Stimulated activated CD8-positive, alpha-beta memory T cell treated with anti-CD3 and anti-CD28 coated beads, Interleukin-12 subunit alpha, Interleukin-12 subunit beta, amount 100 ng/mL, for 1 hour (primary cell): Measurements from ENCODE around the gene RECK.
"Not testable (repeated sequence)": the region's sequence is repeated elsewhere in the genome, so short reads cannot be mapped to it uniquely, and the experiment has no call there.

Experiments used
- DNase-seq: peaks from one replicate; pipeline ENCODE4 v3.0.0-alpha.2; 2020; ENCODE audit warnings: low read depth

RECK gene

GRCh38 chr9:36036780-36037548 is at the start of gene RECK:
RECK (plus strand) TSS chr9:36036913; CDS start chr9:36036999, 86 bp downstream.
- DNase-seq: peak; percentile 74

- DNase-seq: no peak
Measured at GRCh38 chr9:35990155-35990554, 46.6 kb upstream of the RECK start.

- not testable (repeated sequence) for DNase-seq
Measured at GRCh38 chr9:35993136-35993535, 43.6 kb upstream of the RECK start.

GRCh38 chr9:35993976-35994720 is 42.6 kb upstream of the RECK start:
- no peak for DNase-seq

GRCh38 chr9:35994959-35995358 is 41.8 kb upstream of the RECK start:
- no peak for DNase-seq

GRCh38 chr9:35996358-35996970 is 40.2 kb upstream of the RECK start:
- DNase-seq: no peak

GRCh38 chr9:35997016-35997415 is 39.7 kb upstream of the RECK start:
- not testable (repeated sequence) for DNase-seq

GRCh38 chr9:35998333-35998732 is 38.4 kb upstream of the RECK start:
- no peak for DNase-seq

- no peak for DNase-seq
Measured at GRCh38 chr9:36005891-36006290, 30.8 kb upstream of the RECK start.

- no peak for DNase-seq
Measured at GRCh38 chr9:36006549-36007315, 30.0 kb upstream of the RECK start.

- no peak for DNase-seq
Measured at GRCh38 chr9:36007316-36007708, 29.4 kb upstream of the RECK start.

- DNase-seq: no peak
Measured at GRCh38 chr9:36007852-36008251, 28.9 kb upstream of the RECK start.

- peak; percentile 55 for DNase-seq
Measured at GRCh38 chr9:36008774-36009300, 27.9 kb upstream of the RECK start.

GRCh38 chr9:36011379-36011778 is 25.3 kb upstream of the RECK start:
- DNase-seq: no peak

GRCh38 chr9:36017278-36017677 is 19.4 kb upstream of the RECK start:
- no peak for DNase-seq

GRCh38 chr9:36018129-36018528 is 18.6 kb upstream of the RECK start:
- no peak for DNase-seq

GRCh38 chr9:36018891-36019720 is 17.6 kb upstream of the RECK start:
- no peak for DNase-seq

- no peak for DNase-seq
Measured at GRCh38 chr9:36021968-36022367, 14.7 kb upstream of the RECK start.

GRCh38 chr9:36023260-36024048 is 13.3 kb upstream of the RECK start:
- peak; percentile 49 for DNase-seq

GRCh38 chr9:36025746-36026145 is 11.0 kb upstream of the RECK start:
- no peak for DNase-seq
